K562 (cell line): ENCODE results near the gene DYNC2H1. TPM values are rescaled to one million over a fixed set of nuclear protein-coding genes. Genes with fewer than 3 reads are reported as not detected.

Experiments
- ASH1L ChIP-seq: fragments of 450-650 bp; IDR thresholded peaks from 2 replicates; pipeline ENCODE4 v1.6.1; 2018; ENCODE audit warnings: borderline replicate concordance, mild to moderate bottlenecking, low read depth; ENCODE audit not compliant: partially characterized antibody
- CHD1 ChIP-seq: fragments of 200-600 bp; sonication (generic); IDR thresholded peaks from one replicate; pipeline ENCODE4 v1.6.1; 2012; ENCODE audit warnings: mild to moderate bottlenecking, moderate library complexity, low read length, inconsistent platforms
- GABPA ChIP-seq: fragments of 200-800 bp; sonication (Bioruptor generic); conservative IDR thresholded peaks from 2 replicates; pipeline ENCODE4 v1.6.1; 2016; ENCODE audit warnings: low read depth, missing genetic modification characterization, missing compliant biosample characterization
- GATAD2A ChIP-seq: fragments of 450-650 bp; IDR thresholded peaks from 2 replicates; pipeline ENCODE4 v1.6.1; 2017
- HDGF ChIP-seq: fragments of 450-650 bp; IDR thresholded peaks from 2 replicates; pipeline ENCODE4 v1.6.1; 2016
- MAFF ChIP-seq: IDR thresholded peaks from 2 replicates; pipeline ENCODE4 v1.6.1; 2012; ENCODE audit warnings: low read length, improper control_type of control experiment
- NFXL1 ChIP-seq: fragments of 450-650 bp; formaldehyde crosslinking; IDR thresholded peaks from 2 replicates; pipeline ENCODE4 v1.4.0; 2021; ENCODE audit warnings: mild to moderate bottlenecking
- PHF20 ChIP-seq: fragments of 450-650 bp; IDR thresholded peaks from 2 replicates; pipeline ENCODE4 v1.6.1; 2018; ENCODE audit not compliant: partially characterized antibody
- SMARCA5 ChIP-seq: fragments of 450-650 bp; IDR thresholded peaks from 2 replicates; pipeline ENCODE4 v1.6.1; 2016
- TCF7 ChIP-seq: sonication (generic); IDR thresholded peaks from 2 replicates; pipeline ENCODE4 v1.6.1; 2016; ENCODE audit warnings: antibody characterized with exemption, borderline replicate concordance
- ZBTB17 ChIP-seq: fragments of 450-650 bp; formaldehyde crosslinking; IDR thresholded peaks from 2 replicates; pipeline ENCODE4 v1.4.0; 2020; ENCODE audit warnings: mild to moderate bottlenecking
- ZNF124 ChIP-seq: sonication (generic); formaldehyde crosslinking; IDR thresholded peaks from 2 replicates; pipeline ENCODE4 v1.8.1; 2022; ENCODE audit warnings: missing genetic modification reagents
- ZNF143 ChIP-seq: sonication (generic); formaldehyde crosslinking; IDR thresholded peaks from 2 replicates; pipeline ENCODE4 v1.9.0; 2022; ENCODE audit warnings: mild to moderate bottlenecking, missing genetic modification reagents
- ZNF431 ChIP-seq: sonication (generic); formaldehyde crosslinking; IDR thresholded peaks from 2 replicates; pipeline ENCODE4 v1.8.0; 2022; ENCODE audit warnings: mild to moderate bottlenecking, missing genetic modification reagents
- ZNF699 ChIP-seq: fragments of 250-450 bp; sonication (Bioruptor Pico); IDR thresholded peaks from 2 replicates; pipeline ENCODE4 v1.8.0; 2021; ENCODE audit warnings: mild to moderate bottlenecking, moderate library complexity; ENCODE audit not compliant: insufficient replicate concordance
- ZNF780A ChIP-seq: fragments of 250-450 bp; sonication (Bioruptor Pico); IDR thresholded peaks from 2 replicates; pipeline ENCODE4 v1.5.0; 2021; ENCODE audit warnings: mild to moderate bottlenecking
- polyA plus RNA-seq, 8 experiments: library from polyadenylated mRNA; depleted of rRNA in 4 of 8; stranded (reverse) in 5 of 8; unstranded in 3 of 8; fragments of >200 nt; fragmentation: Nextera tagmentation in 2 of 8; fragmentation: Illumina TruSeq in 1 of 8; extraction: Ambion mirVana in 2 of 8; extraction: Trizol in 1 of 8; gene quantifications; 2 replicates each; pipeline versions ENCODE4 v1.2.1 to v1.2.3, GENCODE V29; 2011 to 2014; ENCODE audit warnings: inconsistent platforms in 1 of 8, missing spikeins in 1 of 8
- total RNA-seq, 7 experiments: library from RNA; depleted of rRNA in 6 of 7; stranded (reverse); fragments of >200 nt in 6 of 7; fragmentation: Illumina TruSeq in 2 of 7; extraction: Trizol in 2 of 7; gene quantifications; 2 replicates each; pipeline versions ENCODE4 v1.2.1 to v1.2.3, GENCODE V29; 2011 to 2021; ENCODE audit warnings: low replicate concordance in 1 of 7
- TF ChIP-seq, protein P1 (sequence below), 2 experiments: fragments of 250-450 bp in 1 of 2; fragments of 450-650 bp in 1 of 2; sonication (Bioruptor Pico) in 1 of 2; IDR thresholded peaks; 2 replicates each; pipeline versions ENCODE4 v1.6.1 to v1.8.0; 2016 to 2021; ENCODE audit warnings: mild to moderate bottlenecking in 2 of 2, moderate library complexity in 2 of 2, missing compliant biosample characterization in 1 of 2, missing genetic modification characterization in 1 of 2
- TF ChIP-seq, protein P2 (sequence below), 2 experiments: fragments of 450-650 bp; IDR thresholded peaks; 2 replicates each; pipeline ENCODE4 v1.6.1; 2016
- TF ChIP-seq, protein P3 (sequence below): fragments of 250-450 bp; sonication (Bioruptor Pico); IDR thresholded peaks from 2 replicates; pipeline ENCODE4 v1.4.0; 2020; ENCODE audit warnings: borderline replicate concordance
- TF ChIP-seq, protein P4 (sequence below): fragments of 450-650 bp; formaldehyde crosslinking; IDR thresholded peaks from 2 replicates; pipeline ENCODE4 v1.4.0; 2022; ENCODE audit warnings: mild to moderate bottlenecking, moderate library complexity

The DYNC2H1 gene
- total and polyA plus RNA-seq, 9 of the 15 experiments (the other 6 are each of a cell fraction or from before 2014, with no cell fraction given): 0.08 to 0.64 (median 0.20) TPM

DNA sequence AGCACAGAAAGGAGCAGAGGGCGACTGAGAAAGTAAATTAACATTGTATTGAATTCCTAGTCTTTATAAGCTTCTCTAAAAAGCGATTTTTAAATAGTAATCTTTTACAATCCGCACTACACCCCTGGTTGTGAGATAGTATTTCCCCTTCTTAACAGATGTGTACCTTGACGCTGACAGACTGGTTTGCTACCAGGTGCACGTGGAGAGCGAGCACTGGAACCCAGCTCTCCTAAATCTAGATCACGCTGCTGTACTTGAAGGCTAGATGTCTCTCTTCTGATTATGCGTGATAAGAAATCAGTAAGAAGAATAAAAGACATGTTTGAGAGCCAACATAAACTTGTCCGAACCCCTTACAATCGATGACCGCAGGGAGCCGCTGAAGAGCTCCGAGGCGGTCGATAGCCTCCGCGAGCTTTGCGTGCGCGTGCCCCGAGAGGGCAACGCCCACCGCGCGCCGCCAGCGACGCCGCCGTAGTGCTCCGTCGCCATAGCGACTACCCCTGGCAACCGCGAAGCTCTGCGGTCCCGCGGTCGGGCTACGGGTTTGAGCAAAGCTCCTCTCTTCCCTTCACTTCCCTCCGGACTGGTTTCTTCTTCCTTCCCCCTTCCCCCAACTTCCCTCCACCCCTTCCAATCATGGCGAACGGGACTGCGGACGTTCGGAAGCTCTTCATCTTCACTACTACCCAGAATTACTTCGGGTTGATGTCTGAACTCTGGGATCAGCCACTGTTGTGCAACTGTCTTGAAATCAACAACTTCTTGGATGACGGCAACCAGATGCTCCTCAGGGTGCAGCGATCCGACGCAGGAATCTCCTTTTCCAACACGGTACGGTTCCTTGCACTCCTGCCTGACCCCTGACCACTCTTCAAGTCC is at the start of gene DYNC2H1 (continued):
- TF ChIP-seq ASH1L (no peak), ZNF143 (CRISPR knock-in tag) (no peak), ZNF124 (no peak), HDGF (no peak), GATAD2A (no peak), ZNF780A (no peak), TCF7 (no peak), ZBTB17 (CRISPR knock-in tag) (peak; percentile 99), GABPA (tag) (no peak), MAFF (no peak), NFXL1 (CRISPR knock-in tag) (no peak), ZNF699 (CRISPR knock-in tag) (no peak), PHF20 (no peak), ZNF431 (CRISPR knock-in tag) (0 out of 2 replicates have a peak, but pooled peaks have one; percentile 37), SMARCA5 (no peak), CHD1 (no peak)
- TF ChIP-seq, protein P1, sequence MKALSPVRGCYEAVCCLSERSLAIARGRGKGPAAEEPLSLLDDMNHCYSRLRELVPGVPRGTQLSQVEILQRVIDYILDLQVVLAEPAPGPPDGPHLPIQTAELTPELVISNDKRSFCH (CRISPR knock-in tag; IDR thresholded peaks at IDR 0.05): no peak
- TF ChIP-seq, protein P1 (tag; IDR thresholded peaks at IDR 0.05): no peak
- TF ChIP-seq, protein P2, sequence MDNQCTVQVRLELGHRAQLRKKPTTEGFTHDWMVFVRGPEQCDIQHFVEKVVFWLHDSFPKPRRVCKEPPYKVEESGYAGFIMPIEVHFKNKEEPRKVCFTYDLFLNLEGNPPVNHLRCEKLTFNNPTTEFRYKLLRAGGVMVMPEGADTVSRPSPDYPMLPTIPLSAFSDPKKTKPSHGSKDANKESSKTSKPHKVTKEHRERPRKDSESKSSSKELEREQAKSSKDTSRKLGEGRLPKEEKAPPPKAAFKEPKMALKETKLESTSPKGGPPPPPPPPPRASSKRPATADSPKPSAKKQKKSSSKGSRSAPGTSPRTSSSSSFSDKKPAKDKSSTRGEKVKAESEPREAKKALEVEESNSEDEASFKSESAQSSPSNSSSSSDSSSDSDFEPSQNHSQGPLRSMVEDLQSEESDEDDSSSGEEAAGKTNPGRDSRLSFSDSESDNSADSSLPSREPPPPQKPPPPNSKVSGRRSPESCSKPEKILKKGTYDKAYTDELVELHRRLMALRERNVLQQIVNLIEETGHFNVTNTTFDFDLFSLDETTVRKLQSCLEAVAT (IDR thresholded peaks at IDR 0.05): peak in 1 of 2 experiments; percentile 99; a peak in 2 of 4 replicates
- TF ChIP-seq, protein P3, sequence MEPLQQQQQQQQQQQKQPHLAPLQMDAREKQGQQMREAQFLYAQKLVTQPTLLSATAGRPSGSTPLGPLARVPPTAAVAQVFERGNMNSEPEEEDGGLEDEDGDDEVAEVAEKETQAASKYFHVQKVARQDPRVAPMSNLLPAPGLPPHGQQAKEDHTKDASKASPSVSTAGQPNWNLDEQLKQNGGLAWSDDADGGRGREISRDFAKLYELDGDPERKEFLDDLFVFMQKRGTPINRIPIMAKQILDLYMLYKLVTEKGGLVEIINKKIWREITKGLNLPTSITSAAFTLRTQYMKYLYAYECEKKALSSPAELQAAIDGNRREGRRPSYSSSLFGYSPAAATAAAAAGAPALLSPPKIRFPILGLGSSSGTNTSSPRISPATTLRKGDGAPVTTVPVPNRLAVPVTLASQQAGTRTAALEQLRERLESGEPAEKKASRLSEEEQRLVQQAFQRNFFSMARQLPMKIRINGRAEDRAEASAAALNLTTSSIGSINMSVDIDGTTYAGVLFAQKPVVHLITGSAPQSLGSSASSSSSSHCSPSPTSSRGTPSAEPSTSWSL (CRISPR knock-in tag): no peak
- TF ChIP-seq, protein P4, sequence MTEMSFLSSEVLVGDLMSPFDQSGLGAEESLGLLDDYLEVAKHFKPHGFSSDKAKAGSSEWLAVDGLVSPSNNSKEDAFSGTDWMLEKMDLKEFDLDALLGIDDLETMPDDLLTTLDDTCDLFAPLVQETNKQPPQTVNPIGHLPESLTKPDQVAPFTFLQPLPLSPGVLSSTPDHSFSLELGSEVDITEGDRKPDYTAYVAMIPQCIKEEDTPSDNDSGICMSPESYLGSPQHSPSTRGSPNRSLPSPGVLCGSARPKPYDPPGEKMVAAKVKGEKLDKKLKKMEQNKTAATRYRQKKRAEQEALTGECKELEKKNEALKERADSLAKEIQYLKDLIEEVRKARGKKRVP (CRISPR knock-in tag): no peak
